GM12875 (cell line): ENCODE results near the gene MAPKAP1.

Experiments
- H3K4me3 ChIP-seq: one replicate; pipeline ENCODE4 v1.5.1; 2011; ENCODE audit warnings: low read depth, low read length, control low read depth
- CTCF ChIP-seq: IDR thresholded peaks from 2 replicates; pipeline ENCODE4 v1.5.1; 2011; ENCODE audit warnings: low read depth, mild to moderate bottlenecking, control low read depth, inconsistent platforms, low read length, moderate library complexity, borderline replicate concordance; ENCODE audit not compliant: insufficient read depth

The MAPKAP1 gene

DNA sequence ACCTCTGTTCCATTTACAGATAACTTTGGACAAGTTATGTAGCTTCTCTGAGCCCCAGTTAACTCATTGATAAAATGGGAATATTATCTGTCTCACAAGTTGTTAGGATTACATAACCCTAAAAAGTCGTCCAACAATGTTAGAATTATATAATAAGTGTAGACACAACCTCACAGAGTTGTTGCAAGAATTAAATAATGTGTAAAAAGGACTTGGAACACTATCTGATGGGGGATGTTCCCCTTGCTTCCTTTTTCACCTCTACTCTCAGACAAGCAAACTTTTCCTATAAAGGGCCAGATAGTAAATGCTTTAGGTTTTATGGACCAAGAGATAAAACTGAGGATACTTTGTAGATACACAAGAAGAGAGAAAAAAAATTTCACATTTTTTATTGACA lies 251.9 kb downstream of the MAPKAP1 start:
- no peak for TF ChIP-seq CTCF
- no peak overlapping the region for H3K4me3 ChIP-seq

GRCh38 chr9:125447202-125447802 lies 259.7 kb downstream of the MAPKAP1 start:
- no peak for TF ChIP-seq CTCF
- no peak overlapping the region for H3K4me3 ChIP-seq

DNA sequence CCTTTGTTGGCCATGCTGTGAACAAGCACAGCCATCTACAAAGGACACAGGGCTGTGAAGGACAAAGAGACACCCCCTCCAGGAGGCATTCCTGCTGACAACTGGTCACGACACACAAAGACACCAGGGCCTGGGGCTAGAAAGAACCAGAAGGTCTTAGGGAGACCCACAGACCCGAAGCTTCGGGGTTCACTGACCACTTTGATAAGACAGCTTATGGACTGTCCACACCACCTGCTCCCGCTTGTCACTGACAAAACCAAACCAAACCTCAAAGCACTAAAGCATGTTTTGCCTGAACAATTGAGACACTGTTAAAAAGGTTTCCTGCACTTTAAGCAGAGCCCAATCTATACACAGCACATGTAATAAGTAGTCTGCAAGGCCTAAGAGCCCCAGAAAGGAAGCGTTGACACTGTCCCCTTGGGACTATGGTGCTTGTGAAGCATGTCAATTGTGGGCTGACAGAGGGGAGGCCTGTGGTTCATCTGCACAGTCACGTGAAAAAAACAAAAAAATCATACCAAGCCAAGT lies 260.4 kb downstream of the MAPKAP1 start:
- TF ChIP-seq CTCF: no peak
- H3K4me3 ChIP-seq: no peak overlapping the region

DNA sequence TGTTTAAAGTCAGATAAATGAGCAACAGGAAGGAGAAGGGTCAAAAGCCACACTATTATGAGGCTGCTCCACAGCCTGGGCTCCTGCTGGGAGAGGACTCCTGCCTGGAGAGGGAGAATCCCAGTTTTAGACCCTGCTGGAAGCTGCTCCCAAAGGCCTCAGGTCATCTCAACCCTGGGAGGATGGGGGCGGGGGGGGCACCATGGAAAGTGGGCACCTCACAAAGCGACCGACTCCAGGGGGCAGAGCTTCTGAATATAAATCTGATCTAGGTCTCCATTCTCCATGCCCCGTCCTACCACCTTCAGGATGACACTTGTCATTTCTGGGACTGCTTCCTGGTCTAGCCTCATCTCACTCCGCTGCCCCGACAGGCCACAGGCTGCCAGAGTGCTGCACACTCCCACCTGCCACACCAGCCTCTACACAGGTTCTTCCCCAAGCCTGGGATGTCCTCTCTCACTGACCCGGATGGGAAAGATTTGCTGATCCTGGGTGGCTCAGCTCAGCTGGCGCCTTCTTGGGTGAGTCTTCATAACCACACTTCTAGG lies 262.0 kb downstream of the MAPKAP1 start:
- no peak for TF ChIP-seq CTCF

GRCh38 chr9:125444166-125444565 lies 262.8 kb downstream of the MAPKAP1 start:
- H3K4me3 ChIP-seq: no peak overlapping the region
- TF ChIP-seq CTCF: no peak

More for the DNA sequence above, 262.0 kb downstream of the MAPKAP1 start:
- no peak overlapping the region for H3K4me3 ChIP-seq

DNA sequence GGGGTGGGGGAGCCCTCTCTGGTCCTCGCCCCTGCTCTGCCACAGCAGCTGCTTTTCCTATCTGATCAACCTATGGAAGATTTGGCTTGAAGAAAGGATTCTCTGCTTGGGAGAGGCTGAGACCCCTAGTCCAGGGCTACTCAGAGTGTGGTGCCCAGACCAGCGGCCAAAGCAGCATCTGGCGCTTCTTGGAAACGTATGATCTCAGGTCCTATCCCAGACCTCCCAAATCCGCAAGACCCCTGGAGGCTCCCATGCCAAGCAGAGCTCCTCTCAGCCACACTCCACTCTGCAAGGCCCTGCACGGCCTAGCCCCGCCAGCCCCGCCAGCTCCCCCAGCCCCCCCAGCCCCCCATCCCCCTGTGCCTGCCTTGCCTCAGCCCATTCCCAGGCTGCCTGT lies 263.6 kb downstream of the MAPKAP1 start:
- H3K4me3 ChIP-seq: no peak overlapping the region
- TF ChIP-seq CTCF: no peak

DNA sequence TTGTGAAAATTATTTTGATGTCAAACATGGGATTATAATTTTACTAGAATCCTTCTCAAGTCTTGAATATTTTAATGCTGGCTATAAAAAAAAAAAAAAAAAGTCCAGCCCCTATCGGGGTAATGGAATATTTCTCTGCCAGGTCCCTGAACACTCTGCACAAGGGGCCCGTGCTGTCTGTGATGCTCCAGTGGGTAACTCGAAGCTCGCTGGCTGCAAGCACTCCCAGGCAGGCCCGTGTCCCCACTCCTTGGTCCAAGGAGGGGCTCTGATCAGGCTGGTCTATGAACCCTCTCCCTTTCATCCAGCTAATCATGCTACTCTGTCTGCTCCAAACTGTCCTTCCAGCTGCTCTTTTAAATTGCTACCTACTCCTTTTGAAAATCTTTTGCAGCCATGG lies 264.6 kb downstream of the MAPKAP1 start:
- no peak for TF ChIP-seq CTCF
- H3K4me3 ChIP-seq: no peak overlapping the region
